Mesothelial cell of epicardium (in vitro differentiated cells): ENCODE results near the gene E2F7. TPM values are rescaled to one million over a fixed set of nuclear protein-coding genes. Genes with fewer than 3 reads are reported as not detected.
A peak's percentile ranks its signal among the peaks of the same experiment; 100 is the strongest.

Experiments
- DNase-seq, 2 experiments: peaks; one replicate each; pipeline ENCODE4 v3.0.0; 2021; ENCODE audit warnings: low spot score in 2 of 2; ENCODE audit not compliant: unreplicated experiment in 2 of 2
- H3K27ac Mint-ChIP-seq: 2 replicates; pipeline ENCODE4 v1.8.0; 2021; ENCODE audit warnings: mixed read lengths
- H3K27me3 Mint-ChIP-seq: 2 replicates; pipeline ENCODE4 v1.8.0; 2021; ENCODE audit warnings: low read depth, mixed read lengths
- H3K36me3 Mint-ChIP-seq: 2 replicates; pipeline ENCODE4 v1.8.0; 2021; ENCODE audit warnings: mixed read lengths
- H3K4me1 Mint-ChIP-seq: 2 replicates; pipeline ENCODE4 v1.8.0; 2021; ENCODE audit warnings: mixed read lengths
- H3K4me3 Mint-ChIP-seq: 2 replicates; pipeline ENCODE4 v1.8.0; 2021; ENCODE audit warnings: mild to moderate bottlenecking, moderate library complexity, mixed read lengths
- H3K9me3 Mint-ChIP-seq: 2 replicates; pipeline ENCODE4 v1.8.0; 2021; ENCODE audit warnings: mixed read lengths
- CTCF ChIP-seq: fragments of 200-600 bp; sonication (generic); IDR thresholded peaks from one replicate; pipeline ENCODE4 v1.5.0; 2021; ENCODE audit warnings: antibody characterized with exemption; ENCODE audit not compliant: unreplicated experiment
- total RNA-seq: library from RNA; stranded (reverse); gene quantifications from 3 replicates; pipeline ENCODE4 v1.2.1, GENCODE V29; 2021

E2F7 gene
- total RNA-seq, 1 donor from 2014 or later: 7.7 TPM

DNA sequence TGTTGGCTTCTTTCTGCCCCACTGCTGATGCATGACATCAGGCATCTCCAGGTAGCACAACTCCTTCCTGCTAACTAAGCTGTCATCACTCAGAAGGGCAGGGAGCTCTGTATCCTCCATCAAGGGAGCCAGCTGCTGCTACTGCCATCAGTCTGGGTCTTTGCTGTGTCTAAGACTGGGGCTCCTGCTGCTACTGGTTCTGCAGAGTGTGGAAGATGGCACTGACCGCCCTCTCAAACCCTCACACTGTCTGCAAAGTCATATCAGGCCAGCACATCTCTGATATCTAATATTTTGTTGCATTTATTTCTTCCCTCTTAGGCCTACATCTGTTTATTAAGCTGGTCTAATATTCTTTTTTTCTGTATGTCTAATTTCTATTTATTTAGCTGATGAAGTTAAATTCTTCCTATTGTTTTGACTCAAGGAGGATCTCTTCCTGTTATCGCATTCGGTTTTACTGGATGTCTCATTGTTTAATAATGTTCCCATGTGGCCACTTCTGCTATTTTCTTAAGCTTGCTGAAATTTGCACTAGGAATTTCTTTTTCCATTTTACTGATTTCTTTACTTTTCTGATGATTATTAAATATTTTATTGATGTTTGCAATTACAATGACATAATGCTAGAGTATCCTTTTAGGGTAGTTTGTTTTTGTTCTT is 7.6 kb upstream of the E2F7 start:
- H3K27me3 Mint-ChIP-seq: peaks cover 11% of the 10 kb centered on the region
- TF ChIP-seq CTCF: no peak
- H3K36me3 Mint-ChIP-seq: no peaks in the 10 kb centered on the region
- H3K27ac Mint-ChIP-seq: no peak overlapping the region
- H3K9me3 Mint-ChIP-seq: no peaks in the 10 kb centered on the region
- DNase-seq: no peak
- no peaks in the 10 kb centered on the region for H3K4me1 Mint-ChIP-seq
- no peak overlapping the region for H3K4me3 Mint-ChIP-seq

DNA sequence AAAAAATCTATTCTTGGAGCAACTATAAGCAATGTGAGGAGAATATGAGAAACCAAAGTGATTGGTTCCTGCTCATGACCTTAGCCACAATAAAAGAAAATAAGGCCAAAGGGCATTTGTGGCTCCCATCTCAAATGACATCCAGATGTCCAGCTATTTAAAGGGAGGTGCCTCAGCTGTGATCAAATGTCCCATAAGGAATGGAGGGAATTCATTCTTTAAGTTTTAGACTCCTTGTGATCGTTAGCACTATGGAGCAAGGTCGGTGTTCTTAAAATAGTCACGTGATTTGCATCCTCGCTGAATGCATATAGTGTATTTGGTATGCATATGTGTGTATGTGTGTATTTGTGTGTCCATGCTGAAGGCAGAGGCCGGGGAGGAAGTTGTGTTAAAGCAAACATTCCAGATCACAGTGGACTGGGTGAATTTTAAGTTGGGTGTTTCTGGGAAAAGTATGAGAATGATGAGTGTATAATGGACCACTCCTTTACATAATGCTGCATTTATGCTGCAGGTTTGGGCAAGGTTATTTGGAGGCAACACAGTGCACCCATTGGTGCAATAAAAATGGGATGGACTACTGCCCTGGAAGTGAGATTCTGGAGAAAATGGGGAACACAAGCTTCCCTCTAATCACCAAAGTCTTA is 5.6 kb upstream of the E2F7 start:
- Mint-ChIP-seq H3K9me3 (no peaks in the 10 kb centered on the region), H3K27ac (no peak overlapping the region), H3K4me1 (peaks cover 3% of the 10 kb centered on the region), H3K36me3 (no peaks in the 10 kb centered on the region), H3K4me3 (no peak overlapping the region), H3K27me3 (peaks cover 8% of the 10 kb centered on the region)
- TF ChIP-seq CTCF: no peak
- no peak for DNase-seq

DNA sequence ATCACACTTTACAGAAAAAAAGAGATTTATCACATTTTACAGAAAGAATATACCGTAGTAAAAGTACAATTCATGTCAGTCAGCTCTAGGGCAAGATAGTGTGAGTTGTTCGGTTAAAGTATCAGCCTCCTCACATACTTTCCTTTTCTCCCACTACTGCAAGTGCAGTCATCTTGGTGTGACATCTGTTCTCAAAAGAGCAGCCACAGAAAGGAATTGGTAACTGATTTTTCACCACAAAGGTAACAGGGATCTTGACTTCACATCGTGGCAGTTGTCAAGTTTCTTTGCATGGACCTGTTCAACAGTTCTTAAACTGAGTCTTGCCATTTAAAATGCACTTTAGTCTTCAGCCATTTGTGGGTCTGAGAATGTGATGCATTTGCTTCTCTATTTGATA is 5.0 kb upstream of the E2F7 start:
- Mint-ChIP-seq H3K27me3 (peaks cover 5% of the 10 kb centered on the region), H3K36me3 (no peaks in the 10 kb centered on the region), H3K4me3 (no peak overlapping the region), H3K4me1 (peaks cover 4% of the 10 kb centered on the region), H3K27ac (no peak overlapping the region), H3K9me3 (no peaks in the 10 kb centered on the region)
- no peak for DNase-seq
- TF ChIP-seq CTCF: no peak

DNA sequence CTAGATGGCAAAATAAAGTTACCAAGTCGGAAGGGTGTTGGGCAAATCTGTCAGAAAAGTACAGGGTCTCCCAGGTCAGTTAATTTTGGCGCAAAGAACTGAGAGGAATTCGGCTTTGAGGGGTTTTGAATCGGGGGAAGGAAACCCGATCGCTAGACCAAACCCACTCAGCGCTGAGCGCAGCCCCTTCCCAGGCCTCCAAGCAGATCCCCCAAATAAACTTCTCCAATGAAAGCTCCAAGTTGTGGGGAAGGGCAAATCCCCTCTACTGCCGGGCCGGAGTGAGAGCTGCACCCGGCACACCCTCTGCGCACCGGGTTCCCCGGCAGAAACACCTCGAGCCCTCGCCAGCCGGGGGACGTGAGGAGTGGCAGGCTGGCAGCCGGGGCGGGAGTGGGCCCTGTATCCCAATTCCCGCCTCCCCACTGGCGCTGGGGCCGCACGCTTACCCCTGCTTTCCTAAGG is 441 bp downstream of the E2F7 start:
- peaks cover 9% of the 10 kb centered on the region for H3K4me1 Mint-ChIP-seq
- H3K27ac Mint-ChIP-seq: no peak overlapping the region
- H3K36me3 Mint-ChIP-seq: no peaks in the 10 kb centered on the region
- peak overlapping the region; percentile 63 for H3K4me3 Mint-ChIP-seq
- peaks cover 5% of the 10 kb centered on the region for H3K27me3 Mint-ChIP-seq
- H3K9me3 Mint-ChIP-seq: no peaks in the 10 kb centered on the region
- peak in 1 of 2 experiments; percentile 19 for DNase-seq
- no peak for TF ChIP-seq CTCF

- no peak for DNase-seq
- Mint-ChIP-seq H3K27me3 (no peaks in the 10 kb centered on the region), H3K27ac (no peak overlapping the region), H3K36me3 (no peaks in the 10 kb centered on the region), H3K9me3 (no peaks in the 10 kb centered on the region), H3K4me3 (no peak overlapping the region), H3K4me1 (peaks cover 9% of the 10 kb centered on the region)
- no peak for TF ChIP-seq CTCF
Observed at GRCh38 chr12:77062846-77063461, 2.4 kb downstream of the E2F7 start.
